DMS153 (cell line): ENCODE measurements around the gene CPA4.

ENCODE experiments used
- DNase-seq: peaks from one replicate; lab custom pipeline; 2025; lab: John Stamatoyannopoulos, UW

Gene CPA4

GRCh38 chr7:130275826-130276297, 17.1 kb upstream of the CPA4 start:
- peak; percentile 32 for DNase-seq

DNA sequence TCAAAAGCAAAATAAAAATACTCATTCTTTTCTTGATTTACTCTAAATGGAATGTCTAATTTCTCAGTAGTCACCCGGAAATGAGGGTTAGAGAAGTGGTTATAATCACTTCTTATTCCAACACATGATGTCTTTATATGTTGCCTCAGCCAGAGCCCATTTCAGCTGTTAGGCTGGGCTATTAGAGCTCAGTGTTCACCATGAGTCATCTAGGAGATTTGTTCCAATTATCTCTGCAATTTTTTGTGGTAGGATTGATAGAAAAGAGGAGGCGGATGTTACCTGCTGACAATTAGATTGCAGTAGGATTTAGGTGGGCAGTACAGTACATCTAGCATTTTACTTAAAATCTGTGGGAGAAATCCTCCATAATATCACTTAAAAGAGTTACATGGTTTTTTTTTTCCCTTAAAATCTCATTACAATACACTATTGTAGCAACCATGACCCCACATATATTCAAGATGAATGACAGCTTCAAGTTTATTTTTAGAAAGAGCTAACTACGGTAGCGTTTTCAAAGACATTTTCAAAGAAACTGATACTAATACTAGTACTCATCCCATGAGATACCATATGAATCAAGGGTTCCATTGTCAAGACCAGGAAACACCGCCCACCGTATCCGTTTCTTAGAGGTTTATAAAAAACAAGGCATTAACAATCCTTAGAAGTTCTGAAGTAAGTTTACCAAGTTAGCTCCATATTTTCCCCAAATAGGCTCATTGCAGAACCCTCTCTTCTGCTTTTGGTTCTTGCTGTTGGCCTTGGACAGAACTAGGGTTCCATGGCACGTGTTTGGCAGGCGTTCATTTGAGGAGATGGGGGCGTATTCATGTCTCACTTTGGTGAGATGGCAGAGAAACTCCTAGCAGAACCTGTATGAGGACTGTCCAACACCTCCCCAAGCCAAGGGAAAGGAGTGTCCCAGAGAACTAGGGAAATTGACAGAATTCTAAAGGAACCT, 15.9 kb upstream of the CPA4 start:
- no peak for DNase-seq

DNA sequence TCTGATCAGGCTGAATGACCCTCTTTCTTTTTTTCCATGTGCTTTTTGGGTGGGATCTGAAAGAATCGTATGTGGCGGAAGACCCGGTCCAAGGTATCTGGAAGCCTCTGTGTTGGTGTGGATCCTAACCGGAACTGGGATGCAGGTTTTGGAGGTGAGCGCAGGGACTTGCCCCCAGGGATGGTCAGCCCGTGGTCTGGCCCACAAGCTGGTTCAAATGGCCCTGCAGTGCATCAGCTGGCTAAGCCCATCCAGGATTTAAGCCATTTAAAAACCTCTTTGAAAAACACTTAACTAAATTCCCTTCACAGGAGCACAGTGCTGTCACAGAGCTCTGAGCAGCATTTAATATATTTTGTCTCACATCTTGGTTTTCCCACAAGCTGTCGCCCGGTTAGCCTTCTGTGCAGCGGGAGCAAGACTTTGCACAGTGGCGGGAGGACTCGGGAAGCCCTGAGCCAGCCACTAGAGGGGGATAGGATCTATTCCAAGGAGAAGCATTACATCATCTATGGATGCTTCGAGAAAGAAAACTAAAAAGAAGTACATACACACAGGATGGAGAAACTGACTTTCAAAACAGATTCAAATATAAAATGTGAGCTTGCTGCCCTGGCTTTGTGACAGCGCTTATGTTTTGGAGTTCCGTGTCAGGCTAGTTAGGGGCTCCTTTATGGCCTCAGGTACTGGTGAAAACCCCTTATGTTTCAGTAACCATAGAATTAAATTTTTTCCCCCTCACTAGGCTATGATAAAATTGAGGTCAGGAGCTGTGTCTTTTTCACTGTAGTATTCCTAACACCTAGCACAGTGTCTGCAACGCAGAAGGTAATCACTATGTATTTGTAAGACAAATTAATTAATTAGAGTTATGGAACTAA, 15.0 kb upstream of the CPA4 start:
- no peak for DNase-seq

GRCh38 chr7:130278860-130279259, 14.1 kb upstream of the CPA4 start:
- no peak for DNase-seq

- DNase-seq = no peak
Measured at GRCh38 chr7:130279286-130279685, 13.7 kb upstream of the CPA4 start.

- DNase-seq = no peak
Measured at GRCh38 chr7:130279906-130280305, 13.1 kb upstream of the CPA4 start.

DNA sequence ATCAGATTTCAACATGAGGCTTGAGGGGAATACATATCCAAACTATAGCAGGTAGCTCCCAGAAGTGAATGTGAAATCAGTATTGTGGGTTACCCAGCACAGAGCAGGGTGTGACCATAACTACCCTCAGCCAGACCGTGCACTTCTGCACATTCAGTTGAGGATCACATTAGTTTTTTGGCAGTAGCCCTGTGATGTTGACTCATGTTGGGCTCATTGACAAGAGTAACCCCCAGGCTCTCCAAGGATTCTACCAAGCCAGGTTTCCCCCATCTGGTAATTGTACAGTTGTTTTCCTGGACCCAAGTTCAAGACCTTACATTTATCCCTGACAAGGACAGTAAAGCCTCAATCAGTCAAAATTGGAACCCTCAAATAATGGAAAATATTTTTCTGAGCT, 11.7 kb upstream of the CPA4 start:
- DNase-seq = no peak

GRCh38 chr7:130286881-130287280, 6.1 kb upstream of the CPA4 start:
- DNase-seq = no peak

- no peak for DNase-seq
Measured at GRCh38 chr7:130288168-130288567, 4.8 kb upstream of the CPA4 start.

DNA sequence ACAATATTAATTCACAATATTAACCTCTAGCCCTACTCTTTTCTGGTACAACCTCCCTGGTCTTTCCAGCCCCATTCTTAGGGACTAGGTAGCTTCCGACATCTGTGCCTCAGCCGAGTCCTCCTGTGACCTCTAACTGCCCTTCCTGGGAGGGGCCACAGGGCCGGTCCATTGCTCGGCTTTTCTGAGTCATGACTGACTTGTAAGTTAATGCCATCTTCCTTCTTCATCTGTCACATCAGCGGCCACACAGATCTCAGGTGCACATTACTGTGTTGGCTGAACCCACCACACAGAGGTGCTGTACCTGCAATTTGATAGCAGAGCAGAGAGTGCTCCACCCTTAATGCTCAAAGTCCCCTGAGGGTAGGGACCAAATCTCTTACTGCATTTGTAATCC, 4.1 kb upstream of the CPA4 start:
- no peak for DNase-seq

DNA sequence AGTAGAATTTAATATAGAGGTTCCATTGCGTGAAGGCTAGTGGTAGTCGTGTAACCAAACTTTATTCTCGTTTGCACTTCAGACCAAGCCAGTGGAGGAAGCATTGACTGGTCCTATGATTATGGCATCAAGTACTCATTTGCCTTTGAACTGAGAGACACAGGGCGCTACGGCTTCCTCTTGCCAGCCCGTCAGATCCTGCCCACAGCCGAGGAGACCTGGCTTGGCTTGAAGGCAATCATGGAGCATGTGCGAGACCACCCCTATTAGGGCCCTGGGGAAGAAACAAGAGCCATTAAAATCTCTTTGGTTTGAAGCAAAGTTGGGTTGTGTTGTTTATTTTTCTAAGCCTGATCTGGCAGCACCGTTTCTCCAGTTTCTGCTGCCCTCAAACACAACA, 3.5 kb upstream of the CPA4 start:
- no peak for DNase-seq

GRCh38 chr7:130290745-130291144, 2.2 kb upstream of the CPA4 start:
- no peak for DNase-seq

DNA sequence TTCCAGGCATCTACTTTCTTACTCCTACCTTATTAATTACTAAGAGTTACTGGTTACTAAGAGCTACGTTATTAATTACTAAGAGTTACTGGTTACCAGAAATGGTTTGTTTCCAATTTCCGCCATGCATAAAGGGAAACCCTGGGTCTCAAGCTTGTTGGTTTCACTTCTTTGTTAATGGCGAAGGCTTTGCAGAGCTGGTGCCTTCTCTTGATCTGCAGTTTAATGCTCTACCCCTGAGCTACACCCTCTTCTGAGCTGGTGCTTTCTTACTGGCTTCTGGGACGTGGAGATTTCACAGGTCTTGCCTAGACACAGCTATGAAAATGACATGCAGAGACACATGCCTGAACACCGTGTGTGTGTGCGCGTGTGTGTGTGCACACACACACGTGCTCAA, 560 bp downstream of the CPA4 start:
- DNase-seq = no peak

GRCh38 chr7:130294314-130294713, 1.4 kb downstream of the CPA4 start:
- DNase-seq = no peak

DNA sequence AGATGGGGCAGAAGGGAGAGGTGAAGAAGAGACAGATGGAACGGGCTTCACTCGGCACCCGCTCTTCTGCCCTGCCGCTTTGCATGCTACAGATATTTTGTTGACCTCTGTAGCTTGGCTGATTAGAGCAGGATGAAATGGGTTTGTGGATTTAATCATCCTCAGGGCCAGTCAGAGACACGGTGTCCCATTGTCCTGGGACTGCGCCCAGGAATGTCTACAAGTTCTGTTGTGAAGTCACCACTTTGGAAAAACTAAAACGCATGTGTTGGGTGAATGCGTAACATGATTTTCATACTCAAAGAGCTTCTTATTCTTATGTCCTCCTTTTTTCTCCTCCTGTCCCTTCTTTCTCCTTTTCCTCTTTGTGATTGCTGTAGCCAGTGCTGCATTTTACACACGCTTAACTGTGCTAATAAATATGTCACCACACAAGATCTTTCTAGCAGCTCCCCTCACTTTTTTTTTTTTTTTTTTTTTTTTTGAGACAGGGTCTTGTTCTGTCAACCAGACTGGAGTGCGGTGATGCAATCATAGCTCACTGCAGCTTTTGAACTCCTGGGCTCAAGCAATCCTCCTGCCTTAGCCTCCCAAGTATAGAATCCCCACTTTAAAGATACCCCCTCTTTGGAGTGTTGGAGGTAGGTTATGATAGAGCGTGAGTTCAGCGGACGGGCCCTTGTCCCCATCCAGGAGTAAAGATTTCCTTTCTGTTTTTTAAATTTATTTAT, 3.4 kb downstream of the CPA4 start:
- DNase-seq = no peak

DNA sequence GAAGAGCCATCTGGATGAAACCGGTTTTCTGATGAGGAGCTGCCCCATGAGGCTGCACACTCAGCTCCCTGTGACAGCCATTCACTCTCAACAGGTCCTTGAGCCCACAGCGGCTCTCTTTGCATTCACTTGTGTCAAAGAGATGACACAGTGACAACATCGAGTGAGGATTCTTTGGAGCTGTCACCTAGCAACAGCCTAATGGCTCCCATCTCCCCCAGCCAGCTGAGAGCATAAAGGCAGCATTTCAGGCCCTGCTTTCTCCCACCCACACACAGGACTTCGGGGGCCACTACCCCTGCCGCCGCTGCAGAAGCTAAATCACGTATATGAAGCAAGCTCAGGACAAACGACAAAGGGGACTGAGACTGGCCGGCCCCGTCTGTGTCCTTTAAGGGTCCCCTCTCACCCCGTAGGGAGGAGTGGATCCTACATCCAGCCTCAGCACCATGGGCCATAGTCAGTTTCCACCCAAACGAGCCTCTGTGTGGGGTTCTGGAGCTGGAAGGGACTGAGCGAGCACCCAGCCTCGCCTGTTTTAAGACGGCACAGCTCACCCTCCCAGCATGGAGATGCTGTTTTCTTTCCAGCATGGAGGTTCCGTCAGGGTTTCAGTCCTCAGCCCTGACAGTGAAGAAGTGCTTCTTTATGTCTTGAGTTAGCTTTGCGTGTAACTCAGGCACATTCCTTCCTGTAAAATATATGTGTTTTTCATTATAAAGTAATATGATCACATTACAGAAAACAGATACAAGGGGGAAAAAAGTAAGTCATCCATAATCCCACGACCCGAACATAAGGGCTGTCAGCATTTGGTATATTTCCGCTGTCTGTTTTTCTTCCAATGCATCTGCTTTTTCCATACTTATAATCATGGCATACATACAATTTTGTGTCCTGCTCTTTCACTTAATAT, 4.9 kb downstream of the CPA4 start:
- peak; percentile 64 for DNase-seq

DNA sequence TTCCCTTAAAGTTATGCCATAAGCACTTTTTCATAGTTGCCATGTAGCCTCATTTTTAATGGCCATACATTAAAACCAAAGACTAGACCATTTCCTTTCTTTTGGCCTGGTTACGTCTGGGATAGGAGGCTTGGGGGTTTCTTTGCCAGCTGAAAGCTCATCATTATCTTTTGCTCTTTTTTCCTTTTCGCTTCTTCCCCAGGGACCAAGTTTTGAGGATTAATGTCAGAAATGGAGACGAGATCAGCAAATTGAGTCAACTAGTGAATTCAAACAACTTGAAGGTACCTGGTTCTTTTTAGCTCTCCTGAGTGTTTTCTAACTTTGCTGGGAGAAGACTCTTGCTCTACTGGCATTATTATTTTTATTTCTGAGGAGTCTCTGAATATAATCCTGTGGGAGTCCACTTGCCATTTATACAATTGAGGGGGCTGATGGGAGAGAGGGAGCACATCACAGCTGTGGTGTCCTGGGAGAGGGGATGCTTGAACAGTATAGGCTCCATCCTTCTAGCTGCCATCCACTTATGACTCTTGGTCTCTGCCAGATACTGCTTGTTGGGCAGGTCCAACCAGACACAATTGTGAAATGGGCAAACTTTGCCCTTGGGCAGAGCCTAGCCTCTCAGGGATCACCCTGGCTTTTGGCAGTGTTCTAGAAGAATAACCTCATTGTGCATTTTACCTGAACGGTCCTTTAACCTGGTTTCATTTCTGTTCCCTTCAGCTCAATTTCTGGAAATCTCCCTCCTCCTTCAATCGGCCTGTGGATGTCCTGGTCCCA, 5.8 kb downstream of the CPA4 start:
- no peak for DNase-seq

GRCh38 chr7:130299866-130300265, 6.9 kb downstream of the CPA4 start:
- DNase-seq = no peak

- DNase-seq = no peak
Measured at GRCh38 chr7:130301501-130302020, 8.6 kb downstream of the CPA4 start.

GRCh38 chr7:130302649-130303048, 9.7 kb downstream of the CPA4 start:
- DNase-seq = no peak
